Fibroblast of gingiva (primary cell): ENCODE measurements around the gene ZNF74.
A peak's percentile ranks its signal among the peaks of the same experiment; 100 is the strongest.
"Not testable (repeated sequence)": the region's sequence is repeated elsewhere in the genome, so short reads cannot be mapped to it uniquely, and the experiment has no call there.

Experiments used
- DNase-seq: peaks from one replicate; pipeline ENCODE4 v3.0.0-alpha.2; 2011; ENCODE audit warnings: low read depth

The ZNF74 gene

GRCh38 chr22:20446383-20446970 is 52.5 kb downstream of the ZNF74 start:
- no peak for DNase-seq

- DNase-seq = no peak
These were observed 54.7 kb downstream of the ZNF74 start for GRCh38 chr22:20448630-20449029.

- DNase-seq = no peak
These were observed 56.0 kb downstream of the ZNF74 start for GRCh38 chr22:20449819-20450550.

- no peak for DNase-seq
These were observed 56.6 kb downstream of the ZNF74 start for GRCh38 chr22:20450551-20450906.

- DNase-seq = not testable (repeated sequence)
These were observed 57.3 kb downstream of the ZNF74 start for GRCh38 chr22:20451129-20451778.

- DNase-seq = no peak
These were observed 58.0 kb downstream of the ZNF74 start for GRCh38 chr22:20451920-20452319.

- DNase-seq = no peak
These were observed 59.3 kb downstream of the ZNF74 start for GRCh38 chr22:20453222-20453621.

GRCh38 chr22:20455709-20456063 is 61.7 kb downstream of the ZNF74 start:
- no peak for DNase-seq

GRCh38 chr22:20456064-20456721 is 62.2 kb downstream of the ZNF74 start:
- peak; percentile 80 for DNase-seq

GRCh38 chr22:20456722-20457076 is 62.7 kb downstream of the ZNF74 start:
- no peak for DNase-seq

GRCh38 chr22:20457506-20458240 is 63.7 kb downstream of the ZNF74 start:
- no peak for DNase-seq
